GM12872 (cell line): Measurements from ENCODE around the gene KRR1.

Source experiments
- TF ChIP-seq, protein P1 (sequence below): IDR thresholded peaks from 3 replicates; pipeline ENCODE4 v1.5.1; 2011; ENCODE audit warnings: low read depth, mild to moderate bottlenecking, low read length, moderate library complexity; ENCODE audit not compliant: insufficient read depth

Gene KRR1

DNA sequence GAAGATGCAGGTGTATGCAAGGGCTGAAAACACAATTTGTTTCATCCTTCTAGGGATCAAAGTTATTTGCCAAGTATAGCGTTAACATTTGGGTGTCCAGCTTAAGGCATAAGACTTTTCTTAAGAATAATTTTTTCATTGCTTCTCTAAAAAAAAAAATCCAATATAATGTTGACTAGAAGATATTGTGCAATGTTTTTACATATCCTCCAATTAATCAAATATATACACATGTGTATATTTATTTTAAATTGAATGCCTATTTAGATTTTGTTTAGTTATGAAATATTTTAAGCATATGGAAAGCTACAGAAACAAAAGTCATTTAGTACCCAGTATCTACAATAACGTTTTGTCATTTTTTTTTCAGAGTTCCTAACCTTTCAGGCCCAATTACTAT lies 28.5 kb upstream of the KRR1 start:
- TF ChIP-seq, protein P1, sequence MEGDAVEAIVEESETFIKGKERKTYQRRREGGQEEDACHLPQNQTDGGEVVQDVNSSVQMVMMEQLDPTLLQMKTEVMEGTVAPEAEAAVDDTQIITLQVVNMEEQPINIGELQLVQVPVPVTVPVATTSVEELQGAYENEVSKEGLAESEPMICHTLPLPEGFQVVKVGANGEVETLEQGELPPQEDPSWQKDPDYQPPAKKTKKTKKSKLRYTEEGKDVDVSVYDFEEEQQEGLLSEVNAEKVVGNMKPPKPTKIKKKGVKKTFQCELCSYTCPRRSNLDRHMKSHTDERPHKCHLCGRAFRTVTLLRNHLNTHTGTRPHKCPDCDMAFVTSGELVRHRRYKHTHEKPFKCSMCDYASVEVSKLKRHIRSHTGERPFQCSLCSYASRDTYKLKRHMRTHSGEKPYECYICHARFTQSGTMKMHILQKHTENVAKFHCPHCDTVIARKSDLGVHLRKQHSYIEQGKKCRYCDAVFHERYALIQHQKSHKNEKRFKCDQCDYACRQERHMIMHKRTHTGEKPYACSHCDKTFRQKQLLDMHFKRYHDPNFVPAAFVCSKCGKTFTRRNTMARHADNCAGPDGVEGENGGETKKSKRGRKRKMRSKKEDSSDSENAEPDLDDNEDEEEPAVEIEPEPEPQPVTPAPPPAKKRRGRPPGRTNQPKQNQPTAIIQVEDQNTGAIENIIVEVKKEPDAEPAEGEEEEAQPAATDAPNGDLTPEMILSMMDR: no peak

DNA sequence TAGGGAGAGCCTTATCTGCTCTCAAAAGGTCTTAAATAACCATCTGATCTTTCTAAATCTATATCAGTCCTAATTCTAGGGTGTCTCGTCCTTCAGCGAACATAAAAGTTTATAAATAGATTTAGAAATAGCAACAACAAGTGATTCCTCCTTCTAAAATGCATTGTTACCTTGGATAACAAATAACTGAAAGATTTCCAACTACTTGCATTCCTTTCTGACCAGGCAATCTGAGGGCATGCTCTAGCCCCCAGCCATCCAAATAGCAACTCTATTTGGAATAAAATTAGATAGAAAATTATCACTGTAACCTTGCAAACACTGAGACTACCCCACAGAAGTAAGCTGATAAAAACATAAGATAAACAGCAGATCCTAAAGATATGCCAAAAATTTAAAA lies 21.8 kb upstream of the KRR1 start:
- TF ChIP-seq, protein P1: no peak

DNA sequence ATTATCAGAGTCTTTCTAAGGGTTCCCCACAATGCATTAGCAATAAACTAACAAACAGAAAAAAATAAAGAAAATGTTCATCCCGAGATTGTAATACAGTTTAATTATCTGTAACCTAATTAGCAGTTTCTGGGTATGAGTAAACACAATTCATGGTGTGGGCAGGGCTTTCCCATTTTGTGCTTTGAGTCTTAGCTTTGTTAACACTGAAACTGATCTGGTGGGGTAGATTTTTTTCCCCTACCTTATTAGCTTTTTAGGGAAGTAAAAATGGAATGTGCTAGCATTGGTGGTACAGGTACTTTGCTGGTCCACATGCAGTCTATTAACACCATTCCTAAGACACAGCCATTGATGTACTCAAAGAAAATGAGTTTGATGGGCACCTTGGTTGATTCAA lies 18.4 kb upstream of the KRR1 start:
- TF ChIP-seq, protein P1: no peak

DNA sequence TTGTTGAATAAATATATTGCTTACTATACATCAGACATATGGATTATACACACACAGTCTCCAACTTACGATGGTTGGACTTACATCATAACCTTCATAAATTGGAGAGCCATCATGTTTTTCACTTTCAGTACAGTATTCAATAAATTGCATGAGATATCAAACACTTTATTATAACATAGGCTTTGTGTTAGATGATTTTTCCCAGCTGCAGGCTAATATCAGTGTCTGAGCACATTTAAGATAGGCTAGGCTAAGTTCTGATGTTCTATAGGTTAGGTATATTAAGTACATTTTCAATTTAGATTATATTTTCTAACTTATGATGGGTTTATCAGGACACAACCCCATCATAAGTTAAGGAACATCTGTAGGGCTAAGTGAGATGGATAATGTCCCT lies 17.9 kb upstream of the KRR1 start:
- TF ChIP-seq, protein P1: no peak

DNA sequence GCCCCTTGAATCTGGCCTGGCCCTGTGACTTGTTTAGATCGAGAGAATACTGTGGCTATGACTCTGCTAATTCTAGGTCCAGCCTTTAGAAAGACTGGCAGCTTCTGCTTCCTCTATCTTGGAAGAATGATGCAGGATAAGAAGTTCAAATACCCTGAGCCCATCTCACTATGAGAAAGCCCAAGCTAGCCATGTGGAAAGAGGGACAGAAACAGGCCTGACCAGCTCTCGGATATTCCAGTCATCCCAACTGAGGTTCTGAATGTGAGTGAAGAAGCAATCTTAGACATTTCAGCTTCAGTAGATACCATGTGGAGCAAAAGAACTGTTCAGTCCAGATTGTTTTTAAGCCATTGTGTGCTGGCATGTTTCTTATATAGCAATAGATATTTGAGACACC lies 17.3 kb upstream of the KRR1 start:
- TF ChIP-seq, protein P1: no peak

DNA sequence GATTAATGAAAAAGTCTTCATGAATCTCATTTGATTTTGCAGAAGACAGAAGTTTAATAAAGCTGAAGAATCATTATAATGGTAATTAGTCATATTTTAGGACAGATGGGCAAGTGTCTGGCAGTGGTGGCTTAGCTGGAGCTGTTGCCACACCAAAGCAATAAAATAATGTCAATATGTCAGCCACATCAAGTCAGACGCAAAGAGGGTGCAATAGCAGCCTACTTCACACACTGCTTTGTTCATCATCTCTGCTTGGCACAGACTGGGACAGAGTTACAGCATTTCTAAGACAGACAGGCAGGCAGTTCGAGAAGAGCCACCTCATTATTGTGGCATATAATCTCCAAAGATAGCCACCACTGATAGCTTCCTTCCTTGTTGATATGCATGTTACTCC lies 16.9 kb upstream of the KRR1 start:
- TF ChIP-seq, protein P1: no peak

DNA sequence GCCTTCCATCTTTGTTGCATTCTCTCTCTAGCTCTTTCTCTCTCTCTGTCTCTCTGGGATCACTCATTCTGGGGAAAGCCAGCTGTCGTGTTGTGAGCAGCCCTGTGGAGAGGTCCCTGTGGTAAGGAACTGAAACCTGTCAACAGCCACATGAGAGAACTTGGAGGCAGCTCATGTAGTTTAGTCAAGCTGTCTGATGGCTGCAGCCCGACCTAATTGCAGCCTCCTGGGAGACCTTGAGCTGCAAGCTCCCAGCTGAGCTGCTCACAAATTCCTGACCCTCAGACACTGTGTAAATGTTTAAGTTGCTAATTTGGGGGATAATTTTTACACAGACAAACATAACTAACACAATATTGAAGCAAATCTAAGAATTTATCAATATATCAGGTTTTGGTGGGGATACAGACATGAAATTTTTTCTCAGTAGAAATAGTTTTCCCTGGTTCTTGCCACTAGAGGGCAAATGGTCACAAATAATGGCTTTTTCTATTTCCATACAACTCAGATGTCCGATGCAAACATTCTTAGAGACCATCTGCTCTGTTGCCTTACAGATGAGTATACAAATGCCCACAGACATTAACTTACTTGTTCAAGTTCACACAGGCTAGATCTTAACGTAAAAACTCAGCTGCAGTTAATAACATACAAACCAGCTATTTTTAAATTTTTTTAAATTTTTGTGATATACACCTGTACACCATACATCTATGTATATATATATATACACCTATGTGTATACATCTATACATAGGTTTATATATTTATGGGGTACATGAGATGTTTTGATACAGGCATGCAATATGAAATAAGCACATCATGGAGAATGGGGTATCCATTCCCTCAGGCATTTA lies 15.5 kb upstream of the KRR1 start:
- TF ChIP-seq, protein P1: peak; percentile 68
